Smooth muscle cell (in vitro differentiated cells): Measurements from ENCODE around the gene GPR17. TPM values are rescaled to one million over a fixed set of nuclear protein-coding genes. Genes with fewer than 3 reads are reported as not detected.

Experiments
- DNase-seq: peaks from one replicate; lab custom pipeline; 2025; ENCODE audit not compliant: unreplicated experiment; lab: John Stamatoyannopoulos, UW
- H2AFZ ChIP-seq: fragments of 200-600 bp; sonication (generic); 2 replicates; pipeline ENCODE4 v1.6.0; 2016; ENCODE audit warnings: antibody characterized with exemption, low read depth, mild to moderate bottlenecking
- H3F3A ChIP-seq: fragments of 200-600 bp; sonication (generic); 2 replicates; pipeline ENCODE4 v1.6.0; 2017; ENCODE audit warnings: antibody characterized with exemption, low read depth
- H3K27ac ChIP-seq: fragments of 200-600 bp; sonication (generic); 2 replicates; pipeline ENCODE4 v1.5.1; 2016; ENCODE audit warnings: low read depth, mild to moderate bottlenecking
- H3K27me3 ChIP-seq: fragments of 200-600 bp; sonication (generic); 2 replicates; pipeline ENCODE4 v1.6.1; 2016; ENCODE audit warnings: low read depth, mild to moderate bottlenecking
- H3K36me3 ChIP-seq: fragments of 200-600 bp; sonication (generic); 2 replicates; pipeline ENCODE4 v1.5.1; 2016; ENCODE audit warnings: low read depth
- H3K4me1 ChIP-seq: fragments of 200-600 bp; sonication (generic); 2 replicates; pipeline ENCODE4 v1.5.1; 2016; ENCODE audit warnings: low read depth
- H3K4me2 ChIP-seq: fragments of 200-600 bp; sonication (generic); 2 replicates; pipeline ENCODE4 v1.6.0; 2016; ENCODE audit warnings: mild to moderate bottlenecking
- H3K4me3 ChIP-seq: fragments of 200-600 bp; sonication (generic); 2 replicates; pipeline ENCODE4 v1.5.1; 2016; ENCODE audit warnings: mild to moderate bottlenecking
- H3K79me2 ChIP-seq: fragments of 200-600 bp; sonication (generic); 2 replicates; pipeline ENCODE4 v1.6.0; 2016; ENCODE audit warnings: low read depth, mild to moderate bottlenecking
- H3K9ac ChIP-seq: fragments of 200-600 bp; sonication (generic); 2 replicates; pipeline ENCODE4 v1.6.0; 2016; ENCODE audit warnings: low read depth
- H3K9me3 ChIP-seq: fragments of 200-600 bp; sonication (generic); replicated peaks from 2 replicates; pipeline ENCODE4 v1.5.1; 2016; ENCODE audit warnings: low read depth
- H4K20me1 ChIP-seq: fragments of 200-600 bp; sonication (generic); 2 replicates; pipeline ENCODE4 v1.6.0; 2016; ENCODE audit warnings: low read depth
- CTCF ChIP-seq: fragments of 200-600 bp; sonication (generic); IDR thresholded peaks from 2 replicates; pipeline ENCODE4 v1.5.1; 2017; ENCODE audit warnings: borderline replicate concordance, mild to moderate bottlenecking, antibody characterized with exemption; ENCODE audit not compliant: insufficient read depth, poor library complexity, severe bottlenecking
- WGBS: methylation state at CpG from one replicate; pipeline ENCODE4 v1.1.7; 2016; ENCODE audit warnings: low lambda C conversion rate; 5-methylcytosine and 5-hydroxymethylcytosine counted together
- polyA plus RNA-seq: library from polyadenylated mRNA; unstranded; fragments of >200 nt; fragmentation: Nextera tagmentation; extraction: Ambion mirVana; gene quantifications from 2 replicates; pipeline ENCODE4 v1.2.1, GENCODE V29; 2016
- total RNA-seq: library from RNA; depleted of rRNA; stranded (reverse); fragments of >200 nt; gene quantifications from 2 replicates; pipeline ENCODE4 v1.2.3, GENCODE V29; 2014

Gene GPR17
- total and polyA plus RNA-seq, 2 experiments from 2014 or later = not detected

GRCh38 chr2:127608061-127609030, 37.6 kb upstream of the GPR17 start:
- Histone ChIP-seq H3K4me2 (no peak overlapping the region), H3K9ac (no peak overlapping the region), H3K4me3 (no peak overlapping the region), H4K20me1 (no peaks in the 10 kb centered on the region), H3K27me3 (no peaks in the 10 kb centered on the region), H3K79me2 (no peaks in the 10 kb centered on the region), H3K9me3 (no peaks in the 10 kb centered on the region), H3F3A (no peaks in the 10 kb centered on the region), H3K36me3 (no peaks in the 10 kb centered on the region), H3K4me1 (no peaks in the 10 kb centered on the region), H3K27ac (no peak overlapping the region), H2AFZ (no peak overlapping the region)
- WGBS = 93% methylated on average over 24 of the region's 25 CpGs
- TF ChIP-seq CTCF = no peak
- no peak for DNase-seq

DNA sequence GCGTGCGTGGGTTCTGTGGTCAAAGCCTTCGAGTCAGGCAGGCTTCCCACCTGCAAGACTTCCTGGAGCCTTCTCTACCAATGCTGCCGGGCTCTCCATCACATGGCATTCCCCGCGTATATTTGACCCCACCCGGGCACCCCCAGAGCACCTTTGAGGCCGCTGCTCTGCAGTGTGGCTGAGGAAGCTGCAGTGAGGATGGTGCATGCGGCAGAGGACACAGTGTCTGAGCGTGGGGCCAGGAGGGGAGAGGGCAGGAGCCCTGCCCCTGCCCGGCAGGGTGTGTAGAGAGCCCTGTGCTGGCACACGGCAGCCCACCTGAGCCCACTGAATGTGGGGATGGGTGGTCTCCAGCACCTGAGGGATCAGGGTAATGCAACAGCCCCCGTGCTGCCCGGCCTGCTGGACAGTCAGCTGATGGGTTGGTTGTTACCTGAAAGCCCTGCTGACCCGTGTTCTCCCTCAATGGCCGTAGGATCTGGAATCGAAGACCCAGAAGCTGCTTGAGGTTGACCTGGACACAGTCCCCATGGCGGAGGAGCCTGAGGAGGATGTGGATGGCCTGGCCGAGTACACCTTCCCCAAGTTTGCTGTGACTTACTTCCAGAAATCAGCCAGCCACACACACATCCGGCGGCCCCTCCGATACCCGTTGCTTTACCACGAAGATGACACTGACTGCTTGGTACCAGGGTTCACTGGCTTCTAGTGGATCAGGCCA, 36.8 kb upstream of the GPR17 start:
- no peak for TF ChIP-seq CTCF
- Histone ChIP-seq H3K4me3 (no peak overlapping the region), H3K27ac (no peak overlapping the region), H4K20me1 (no peaks in the 10 kb centered on the region), H3K79me2 (no peaks in the 10 kb centered on the region), H3K4me1 (no peaks in the 10 kb centered on the region), H3F3A (no peaks in the 10 kb centered on the region), H3K36me3 (no peaks in the 10 kb centered on the region), H3K27me3 (no peaks in the 10 kb centered on the region), H3K9ac (no peak overlapping the region), H3K4me2 (no peak overlapping the region), H2AFZ (no peak overlapping the region), H3K9me3 (no peaks in the 10 kb centered on the region)
- WGBS = 97% methylated on average over 21 of the region's 24 CpGs
- no peak for DNase-seq

DNA sequence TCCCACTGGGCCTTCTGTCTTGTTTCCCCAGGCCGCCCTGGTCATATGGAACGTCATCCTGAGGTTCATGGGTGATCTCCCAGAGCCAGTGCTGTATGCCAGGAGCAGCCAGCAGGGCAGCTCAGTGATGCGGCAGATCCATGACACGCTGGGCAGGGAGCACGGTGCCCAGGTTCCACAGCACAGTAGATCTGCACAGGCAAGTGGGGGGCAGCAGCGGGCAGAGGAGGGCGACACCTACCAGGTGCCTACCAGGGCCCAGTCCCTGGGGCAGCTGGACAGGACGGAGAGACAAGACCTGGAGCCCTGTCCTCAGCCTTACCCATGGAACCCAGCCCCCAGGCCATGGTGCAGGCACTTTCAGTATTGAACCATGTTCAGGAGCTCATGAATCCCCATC, 36.1 kb upstream of the GPR17 start:
- H3K9me3 ChIP-seq = no peaks in the 10 kb centered on the region
- no peak overlapping the region for H3K4me2 ChIP-seq
- no peak overlapping the region for H3K9ac ChIP-seq
- H3K4me3 ChIP-seq = no peak overlapping the region
- no peak overlapping the region for H3K27ac ChIP-seq
- no peaks in the 10 kb centered on the region for H3F3A ChIP-seq
- H2AFZ ChIP-seq = no peak overlapping the region
- no peaks in the 10 kb centered on the region for H3K27me3 ChIP-seq
- H3K79me2 ChIP-seq = no peaks in the 10 kb centered on the region
- H4K20me1 ChIP-seq = no peaks in the 10 kb centered on the region
- WGBS = 92% methylated on average over 8 of the region's 8 CpGs
- no peak for DNase-seq
- TF ChIP-seq CTCF = no peak
- H3K4me1 ChIP-seq = no peaks in the 10 kb centered on the region
- H3K36me3 ChIP-seq = no peaks in the 10 kb centered on the region
